Fibroblast of lung (primary cell): Measurements from ENCODE around the gene MECR.

Experiments
- EZH2 ChIP-seq: IDR thresholded peaks from 2 replicates; pipeline ENCODE4 v1.5.1; 2012; ENCODE audit warnings: low read length, control low read depth, mild to moderate bottlenecking; ENCODE audit errors: missing control alignments
- TF ChIP-seq, protein P1 (sequence below), 2 donors: IDR thresholded peaks in 1 of 2; conservative IDR thresholded peaks in 1 of 2; 1 replicate in 1 of 2; 2 replicates in 1 of 2; pipeline ENCODE4 v1.5.1; 2011 to 2012; ENCODE audit warnings: low read length in 2 of 2, control low read depth in 1 of 2, inconsistent platforms in 1 of 2, low read depth in 1 of 2, mild to moderate bottlenecking in 1 of 2

DNA sequence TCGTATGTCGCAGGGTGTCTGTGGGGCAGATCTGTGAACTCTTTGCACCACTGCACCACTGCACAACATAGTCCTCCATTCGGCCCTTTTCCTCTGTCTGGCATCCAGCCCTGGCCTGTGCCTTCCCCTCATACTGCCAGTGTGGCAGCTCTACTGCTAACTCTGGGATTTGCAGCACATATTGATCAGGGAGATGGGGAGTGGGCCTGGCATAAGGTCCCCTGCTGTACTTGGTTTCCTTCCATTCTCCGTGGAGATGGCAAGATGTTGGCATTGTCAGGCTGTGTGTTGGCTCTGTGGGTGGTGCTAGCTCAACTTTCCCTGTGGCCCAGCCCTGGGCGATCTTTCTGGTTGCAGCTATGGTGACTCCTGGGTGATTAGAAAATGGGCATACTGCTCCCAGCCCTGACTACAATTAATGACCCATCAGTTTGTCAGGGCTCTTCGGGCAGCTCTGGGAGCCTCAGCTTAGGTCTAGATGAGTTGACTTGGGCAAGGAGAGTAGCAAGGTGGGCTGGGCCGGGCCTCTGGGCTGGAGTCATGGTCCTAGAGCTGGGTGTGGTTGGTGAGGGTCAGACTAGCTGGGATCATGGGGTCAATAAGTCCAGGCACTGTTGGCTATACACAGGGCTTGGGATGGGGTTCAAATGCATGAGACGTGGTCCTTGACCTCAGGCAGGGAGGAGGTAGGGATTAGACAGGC lies 17.0 kb upstream of the MECR start:
- TF ChIP-seq, protein P1, sequence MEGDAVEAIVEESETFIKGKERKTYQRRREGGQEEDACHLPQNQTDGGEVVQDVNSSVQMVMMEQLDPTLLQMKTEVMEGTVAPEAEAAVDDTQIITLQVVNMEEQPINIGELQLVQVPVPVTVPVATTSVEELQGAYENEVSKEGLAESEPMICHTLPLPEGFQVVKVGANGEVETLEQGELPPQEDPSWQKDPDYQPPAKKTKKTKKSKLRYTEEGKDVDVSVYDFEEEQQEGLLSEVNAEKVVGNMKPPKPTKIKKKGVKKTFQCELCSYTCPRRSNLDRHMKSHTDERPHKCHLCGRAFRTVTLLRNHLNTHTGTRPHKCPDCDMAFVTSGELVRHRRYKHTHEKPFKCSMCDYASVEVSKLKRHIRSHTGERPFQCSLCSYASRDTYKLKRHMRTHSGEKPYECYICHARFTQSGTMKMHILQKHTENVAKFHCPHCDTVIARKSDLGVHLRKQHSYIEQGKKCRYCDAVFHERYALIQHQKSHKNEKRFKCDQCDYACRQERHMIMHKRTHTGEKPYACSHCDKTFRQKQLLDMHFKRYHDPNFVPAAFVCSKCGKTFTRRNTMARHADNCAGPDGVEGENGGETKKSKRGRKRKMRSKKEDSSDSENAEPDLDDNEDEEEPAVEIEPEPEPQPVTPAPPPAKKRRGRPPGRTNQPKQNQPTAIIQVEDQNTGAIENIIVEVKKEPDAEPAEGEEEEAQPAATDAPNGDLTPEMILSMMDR (conservative IDR thresholded peaks at IDR 0.05 in 1 of 2, IDR thresholded peaks at IDR 0.05 in 1 of 2; ENCODE audit: low read depth in 1 of 2, low read length in 2 of 2), result no peak
- no peak for TF ChIP-seq EZH2
